ENCODE data around the gene BBOF1.

DNA sequence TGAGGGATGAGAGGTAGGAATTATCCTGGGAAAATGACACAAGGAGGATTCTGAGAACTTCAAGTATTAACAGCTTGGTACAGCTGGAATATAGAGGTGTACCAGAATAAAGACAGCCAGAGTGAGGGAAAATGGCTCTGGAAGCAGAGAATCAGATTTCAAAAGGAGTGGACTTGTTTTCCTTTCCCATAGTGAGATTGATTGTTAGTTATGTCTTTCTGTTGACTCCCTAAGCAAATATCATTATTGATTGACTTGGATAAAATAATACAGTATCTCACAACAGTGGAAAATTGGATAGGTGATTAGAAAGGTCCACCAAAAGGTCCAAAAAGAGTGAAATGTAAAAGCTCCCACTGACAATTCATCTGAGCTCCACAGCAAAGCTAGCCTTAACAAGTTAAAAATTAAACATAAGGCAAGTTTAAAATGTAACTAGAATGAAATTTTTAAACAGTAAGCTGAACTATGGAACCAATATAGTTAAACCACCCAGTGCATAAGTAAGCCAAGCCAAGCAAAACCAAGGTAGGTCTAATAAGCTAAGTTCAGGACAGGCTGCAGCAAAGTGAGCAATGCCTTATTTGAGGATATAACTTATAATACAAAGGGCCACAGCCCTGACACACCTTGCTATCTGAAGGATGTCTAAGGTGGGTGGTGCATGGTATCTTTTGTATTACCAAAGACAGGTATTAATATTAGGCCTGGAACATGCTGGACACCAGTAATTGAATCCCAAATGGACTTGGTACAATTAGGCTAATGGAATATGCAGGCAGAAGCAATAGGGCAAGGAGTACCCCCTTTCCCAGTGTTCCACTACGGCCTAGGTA, 21.8 kb upstream of the BBOF1 start:
- TF ChIP-seq, protein P1, sequence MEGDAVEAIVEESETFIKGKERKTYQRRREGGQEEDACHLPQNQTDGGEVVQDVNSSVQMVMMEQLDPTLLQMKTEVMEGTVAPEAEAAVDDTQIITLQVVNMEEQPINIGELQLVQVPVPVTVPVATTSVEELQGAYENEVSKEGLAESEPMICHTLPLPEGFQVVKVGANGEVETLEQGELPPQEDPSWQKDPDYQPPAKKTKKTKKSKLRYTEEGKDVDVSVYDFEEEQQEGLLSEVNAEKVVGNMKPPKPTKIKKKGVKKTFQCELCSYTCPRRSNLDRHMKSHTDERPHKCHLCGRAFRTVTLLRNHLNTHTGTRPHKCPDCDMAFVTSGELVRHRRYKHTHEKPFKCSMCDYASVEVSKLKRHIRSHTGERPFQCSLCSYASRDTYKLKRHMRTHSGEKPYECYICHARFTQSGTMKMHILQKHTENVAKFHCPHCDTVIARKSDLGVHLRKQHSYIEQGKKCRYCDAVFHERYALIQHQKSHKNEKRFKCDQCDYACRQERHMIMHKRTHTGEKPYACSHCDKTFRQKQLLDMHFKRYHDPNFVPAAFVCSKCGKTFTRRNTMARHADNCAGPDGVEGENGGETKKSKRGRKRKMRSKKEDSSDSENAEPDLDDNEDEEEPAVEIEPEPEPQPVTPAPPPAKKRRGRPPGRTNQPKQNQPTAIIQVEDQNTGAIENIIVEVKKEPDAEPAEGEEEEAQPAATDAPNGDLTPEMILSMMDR (IDR thresholded peaks at IDR 0.05; ENCODE audit: low read length): no peak
- no peak for TF ChIP-seq EZH2 (optimal IDR thresholded peaks at IDR 0.05; ENCODE audit: low read depth, low read length)
- no peak for TF ChIP-seq EZH2phosphoT487 (IDR thresholded peaks at IDR 0.05; ENCODE audit: low read length)

Data from MM.1S (cell line).